Keratinocyte (primary cell): ENCODE data around the gene ATP11A. TPM values are rescaled to one million over a fixed set of nuclear protein-coding genes. Genes with fewer than 3 reads are reported as not detected.

Experiments used
- DNase-seq: peaks from one replicate; pipeline ENCODE4 v3.0.0-alpha.2; 2011; ENCODE audit warnings: low read depth, missing footprints, low spot score
- FAIRE-seq: peaks from 2 replicates; lab custom pipeline; 2011; peaks lifted over from hg19 to GRCh38; lab: Jason Lieb, UNC
- H2AFZ ChIP-seq: 2 replicates; pipeline ENCODE4 v1.6.0; 2012; ENCODE audit warnings: low read length, control low read depth, inconsistent platforms; ENCODE audit not compliant: control insufficient read depth
- H3K27ac ChIP-seq: 2 replicates; pipeline ENCODE4 v1.5.1; 2011; ENCODE audit warnings: low read length; ENCODE audit not compliant: control insufficient read depth, insufficient read depth
- H3K27me3 ChIP-seq: 3 replicates; pipeline ENCODE4 v1.6.0; 2011; ENCODE audit warnings: low read length; ENCODE audit not compliant: control insufficient read depth, insufficient read depth; ENCODE audit errors: extremely low read depth
- H3K36me3 ChIP-seq, 2 experiments: 2 replicates in 1 of 2; 3 replicates in 1 of 2; pipeline ENCODE4 v1.5.1; 2011; ENCODE audit warnings: low read length in 2 of 2, mild to moderate bottlenecking in 1 of 2; ENCODE audit not compliant: control insufficient read depth in 2 of 2, insufficient read depth in 2 of 2; ENCODE audit errors: extremely low read depth in 1 of 2
- H3K4me1 ChIP-seq: 3 replicates; pipeline ENCODE4 v1.5.1; 2011; ENCODE audit warnings: low read length; ENCODE audit not compliant: control insufficient read depth, insufficient read depth; ENCODE audit errors: extremely low read depth
- H3K4me2 ChIP-seq: 3 replicates; pipeline ENCODE4 v1.6.0; 2011; ENCODE audit warnings: low read depth, low read length; ENCODE audit not compliant: control insufficient read depth, insufficient read depth; ENCODE audit errors: extremely low read depth
- H3K4me3 ChIP-seq, 3 experiments: fragments of 200-600 bp in 1 of 3; sonication (generic) in 1 of 3; 2 replicates in 2 of 3; 3 replicates in 1 of 3; pipeline ENCODE4 v1.5.1; 2011 to 2016; ENCODE audit warnings: low read length in 3 of 3, mild to moderate bottlenecking in 3 of 3, control low read depth in 2 of 3, inconsistent platforms in 1 of 3, low read depth in 1 of 3, mixed read lengths in 1 of 3, mixed run types in 1 of 3, moderate library complexity in 1 of 3; ENCODE audit not compliant: control insufficient read depth in 2 of 3, insufficient read depth in 2 of 3; ENCODE audit errors: extremely low read depth in 1 of 3
- H3K79me2 ChIP-seq: 2 replicates; pipeline ENCODE4 v1.6.0; 2012; ENCODE audit warnings: low read length; ENCODE audit not compliant: control insufficient read depth, insufficient read depth
- H3K9ac ChIP-seq: 3 replicates; pipeline ENCODE4 v1.6.0; 2011; ENCODE audit warnings: low read length; ENCODE audit not compliant: control insufficient read depth, insufficient read depth; ENCODE audit errors: extremely low read depth
- H3K9me1 ChIP-seq: 3 replicates; pipeline ENCODE4 v1.6.0; 2011; ENCODE audit warnings: low read length; ENCODE audit not compliant: control insufficient read depth, insufficient read depth; ENCODE audit errors: extremely low read depth
- H3K9me3 ChIP-seq: 2 replicates; pipeline ENCODE4 v1.5.1; 2012; ENCODE audit warnings: low read depth, low read length; ENCODE audit not compliant: control insufficient read depth
- H4K20me1 ChIP-seq: 3 replicates; pipeline ENCODE4 v1.6.0; 2011; ENCODE audit warnings: low read length; ENCODE audit not compliant: control insufficient read depth, insufficient read depth; ENCODE audit errors: extremely low read depth
- EZH2 ChIP-seq: IDR thresholded peaks from one replicate; pipeline ENCODE4 v1.6.1; 2012; ENCODE audit warnings: inconsistent platforms, mild to moderate bottlenecking, low read length, moderate library complexity
- dilution Hi-C: fragments of 300-500 bp; cut with MboI; formaldehyde crosslinking; loops from one replicate; pipeline ENCODE4 v1.7.0; 2020; ENCODE audit warnings: low sequenced_read_pairs; ENCODE audit not compliant: extremely low pct_ligation_motif_present
- polyA plus RNA-seq, 5 experiments: library from polyadenylated mRNA; depleted of rRNA in 3 of 5; stranded (reverse) in 3 of 5; stranded (forward) in 1 of 5; unstranded in 1 of 5; fragments of >200 nt; gene quantifications; 1 replicate in 1 of 5; 2 replicates in 3 of 5; 3 replicates in 1 of 5; pipeline versions ENCODE4 v1.2.1 to v1.2.3, GENCODE V29; 2011 to 2012; ENCODE audit warnings: missing spikeins in 2 of 5, low read depth in 1 of 5, low replicate concordance in 1 of 5
- TF ChIP-seq, protein P1 (sequence below), 3 experiments: IDR thresholded peaks in 1 of 3; conservative IDR thresholded peaks in 1 of 3; optimal IDR thresholded peaks in 1 of 3; 2 replicates in 2 of 3; 3 replicates in 1 of 3; pipeline versions ENCODE3 to v1.5.1; 2011; ENCODE audit warnings: low read length in 3 of 3, mild to moderate bottlenecking in 3 of 3, moderate library complexity in 2 of 3, control low read depth in 1 of 3, inconsistent platforms in 1 of 3; ENCODE audit not compliant: insufficient read depth in 2 of 3; ENCODE audit errors: extremely low read depth in 1 of 3

Gene ATP11A
- polyA plus RNA-seq, 1 donor (not counting 4 experiments of a cell fraction or from before 2014, with no cell fraction given): 4.3 TPM

DNA sequence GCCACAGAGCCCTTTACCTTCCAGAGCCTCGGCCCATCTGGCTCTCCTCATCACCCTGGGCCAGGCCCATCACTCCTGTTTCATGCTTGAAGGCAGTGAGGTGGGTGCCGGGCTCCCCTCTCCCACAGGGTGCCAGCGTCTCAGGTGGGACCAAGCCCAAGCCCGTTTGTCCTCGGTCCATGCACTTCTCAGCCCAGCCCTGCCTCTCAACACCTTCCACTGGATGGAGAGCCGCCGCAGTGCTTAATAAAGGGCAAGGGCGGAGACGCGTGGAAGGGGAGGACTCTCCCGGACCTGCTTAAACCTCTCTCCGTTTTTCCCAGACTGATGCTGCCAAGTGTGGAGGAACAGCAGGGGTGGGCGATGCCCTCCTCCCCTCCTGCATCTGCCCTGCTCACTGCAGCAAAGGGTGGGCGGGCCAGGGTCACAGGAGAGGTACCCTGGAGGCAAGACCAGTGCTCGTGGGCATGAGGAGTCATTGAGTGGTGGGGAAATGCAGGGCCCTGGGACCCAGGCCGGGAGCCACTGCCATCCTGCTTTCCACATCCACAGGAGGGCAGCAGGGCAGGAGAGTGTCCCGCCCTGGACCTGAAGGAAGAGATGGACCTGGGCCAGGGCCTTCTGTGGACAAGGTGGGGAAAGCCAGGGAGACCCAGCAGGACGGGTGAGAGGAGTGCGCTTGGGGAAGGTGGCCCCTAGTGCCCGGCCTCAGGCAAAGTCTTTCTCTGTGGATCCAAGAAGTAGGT is 9.7 kb upstream of the ATP11A start:
- Histone ChIP-seq H3K4me1 (no peaks in the 10 kb centered on the region), H3K9me3 (no peaks in the 10 kb centered on the region), H3K4me3 (no peak overlapping the region), H3K36me3 (no peaks in the 10 kb centered on the region), H3K9ac (no peak overlapping the region), H3K9me1 (no peaks in the 10 kb centered on the region), H4K20me1 (no peaks in the 10 kb centered on the region), H3K27ac (no peak overlapping the region), H2AFZ (no peak overlapping the region), H3K27me3 (peaks cover 4% of the 10 kb centered on the region), H3K4me2 (no peak overlapping the region), H3K79me2 (no peaks in the 10 kb centered on the region)
- dilution Hi-C loops: no loop called here
- DNase-seq (no peak), FAIRE-seq (no peak)
- TF ChIP-seq, protein P1, sequence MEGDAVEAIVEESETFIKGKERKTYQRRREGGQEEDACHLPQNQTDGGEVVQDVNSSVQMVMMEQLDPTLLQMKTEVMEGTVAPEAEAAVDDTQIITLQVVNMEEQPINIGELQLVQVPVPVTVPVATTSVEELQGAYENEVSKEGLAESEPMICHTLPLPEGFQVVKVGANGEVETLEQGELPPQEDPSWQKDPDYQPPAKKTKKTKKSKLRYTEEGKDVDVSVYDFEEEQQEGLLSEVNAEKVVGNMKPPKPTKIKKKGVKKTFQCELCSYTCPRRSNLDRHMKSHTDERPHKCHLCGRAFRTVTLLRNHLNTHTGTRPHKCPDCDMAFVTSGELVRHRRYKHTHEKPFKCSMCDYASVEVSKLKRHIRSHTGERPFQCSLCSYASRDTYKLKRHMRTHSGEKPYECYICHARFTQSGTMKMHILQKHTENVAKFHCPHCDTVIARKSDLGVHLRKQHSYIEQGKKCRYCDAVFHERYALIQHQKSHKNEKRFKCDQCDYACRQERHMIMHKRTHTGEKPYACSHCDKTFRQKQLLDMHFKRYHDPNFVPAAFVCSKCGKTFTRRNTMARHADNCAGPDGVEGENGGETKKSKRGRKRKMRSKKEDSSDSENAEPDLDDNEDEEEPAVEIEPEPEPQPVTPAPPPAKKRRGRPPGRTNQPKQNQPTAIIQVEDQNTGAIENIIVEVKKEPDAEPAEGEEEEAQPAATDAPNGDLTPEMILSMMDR (optimal IDR thresholded peaks at IDR 0.05 in 1 of 3, IDR thresholded peaks at IDR 0.05 in 1 of 3, conservative IDR thresholded peaks at IDR 0.05 in 1 of 3; ENCODE audit: extremely low read depth in 1 of 3, insufficient read depth in 2 of 3, low read length in 3 of 3): no peak
- TF ChIP-seq EZH2: no peak

DNA sequence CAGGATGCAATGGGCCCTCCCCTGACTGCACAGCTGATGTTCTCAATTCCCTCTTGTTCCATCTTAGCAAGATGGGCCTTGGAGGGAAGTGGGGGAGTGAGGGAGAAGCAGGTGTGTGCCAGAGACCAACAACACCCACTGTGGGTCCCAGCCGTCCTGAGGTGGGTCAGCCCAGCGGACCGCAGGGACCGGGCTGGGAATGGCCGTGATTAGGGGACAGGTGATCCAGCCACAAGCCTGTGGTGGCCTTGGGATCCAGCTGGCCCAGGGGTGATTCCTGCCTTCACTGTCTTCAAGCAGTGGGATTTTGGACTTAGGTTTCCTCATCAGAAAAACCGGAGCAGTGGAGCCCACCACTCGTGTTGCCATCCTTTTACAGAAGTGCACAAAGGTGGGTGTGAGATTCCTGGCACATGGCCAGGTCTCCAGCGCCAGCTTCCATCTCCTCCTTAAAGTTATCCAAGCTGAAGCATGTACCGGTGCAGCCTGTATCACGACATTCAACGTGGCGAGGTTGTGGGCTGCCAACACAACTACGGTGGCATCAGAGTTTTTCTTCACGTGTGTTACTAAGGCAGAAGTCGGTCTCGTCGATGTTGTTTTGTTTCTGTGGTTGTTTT is 9.0 kb upstream of the ATP11A start:
- H3K36me3 ChIP-seq: no peaks in the 10 kb centered on the region
- DNase-seq: no peak

More for the DNA sequence above, 9.0 kb upstream of the ATP11A start:
- H3K27ac ChIP-seq: no peak overlapping the region
- H3K9me3 ChIP-seq: no peaks in the 10 kb centered on the region
- TF ChIP-seq EZH2: no peak
- TF ChIP-seq, protein P1 (optimal IDR thresholded peaks at IDR 0.05 in 1 of 3, IDR thresholded peaks at IDR 0.05 in 1 of 3, conservative IDR thresholded peaks at IDR 0.05 in 1 of 3; ENCODE audit: extremely low read depth in 1 of 3, insufficient read depth in 2 of 3, low read length in 3 of 3): no peak
- H3K9me1 ChIP-seq: no peaks in the 10 kb centered on the region
- no peak overlapping the region for H2AFZ ChIP-seq
- no peaks in the 10 kb centered on the region for H4K20me1 ChIP-seq
- no peak overlapping the region for H3K4me2 ChIP-seq
- no peak for FAIRE-seq
- dilution Hi-C loops: no loop called here
- no peak overlapping the region for H3K9ac ChIP-seq
- H3K27me3 ChIP-seq: peaks cover 4% of the 10 kb centered on the region
- H3K79me2 ChIP-seq: no peaks in the 10 kb centered on the region
- no peak overlapping the region for H3K4me3 ChIP-seq
- H3K4me1 ChIP-seq: no peaks in the 10 kb centered on the region
